ENCODE data around the gene TNRC6A. TPM values are rescaled to one million over a fixed set of nuclear protein-coding genes. Genes with fewer than 3 reads are reported as not detected.
A peak's percentile ranks its signal among the peaks of the same experiment; 100 is the strongest.
"Not testable (repeated sequence)": the region's sequence is repeated elsewhere in the genome, so short reads cannot be mapped to it uniquely, and the experiment has no call there.

Gene TNRC6A
- total RNA-seq, 2 donors from 2014 or later: 44.2 to 82.4 TPM

- Mint-ChIP-seq H3K4me1 (ENCODE audit: low read depth in 2 of 2) (no peaks in the 10 kb centered on the region), H3K9me3 (no peaks in the 10 kb centered on the region)
- ATAC-seq: no peak
Measured at GRCh38 chr16:24700549-24701392, 28.7 kb upstream of the TNRC6A start.

GRCh38 chr16:24701521-24701951, 27.9 kb upstream of the TNRC6A start:
- ATAC-seq (no peak), DNase-seq (ENCODE audit: low spot score) (no peak)
- Mint-ChIP-seq H3K27me3 (peaks cover 20 to 25% of the 10 kb centered on the region in 2 donors), H3K4me3 (no peak overlapping the region), H3K9me3 (no peaks in the 10 kb centered on the region), H3K27ac (no peak overlapping the region), H3K4me1 (ENCODE audit: low read depth in 2 of 2) (no peaks in the 10 kb centered on the region), H3K36me3 (no peaks in the 10 kb centered on the region)

More at GRCh38 chr16:24700549-24701392, 28.7 kb upstream of the TNRC6A start:
- no peak for DNase-seq (ENCODE audit: low spot score)
- Mint-ChIP-seq H3K4me3 (no peak overlapping the region), H3K27ac (no peak overlapping the region), H3K36me3 (no peaks in the 10 kb centered on the region), H3K27me3 (peaks cover 20 to 25% of the 10 kb centered on the region in 2 donors)

GRCh38 chr16:24707760-24708159, 21.7 kb upstream of the TNRC6A start:
- H3K27ac Mint-ChIP-seq; H3K4me3 Mint-ChIP-seq; DNase-seq (ENCODE audit: low spot score); H3K4me1 Mint-ChIP-seq (ENCODE audit: low read depth in 2 of 2); H3K36me3 Mint-ChIP-seq; H3K9me3 Mint-ChIP-seq; ATAC-seq: not testable (repeated sequence)
- peaks cover 13 to 15% of the 10 kb centered on the region in 2 donors for H3K27me3 Mint-ChIP-seq

GRCh38 chr16:24713379-24713778, 16.1 kb upstream of the TNRC6A start:
- Mint-ChIP-seq H3K4me1 (ENCODE audit: low read depth in 2 of 2) (no peaks in the 10 kb centered on the region), H3K4me3 (no peak overlapping the region), H3K27me3 (peaks cover 10 to 15% of the 10 kb centered on the region in 2 donors), H3K36me3 (no peaks in the 10 kb centered on the region), H3K9me3 (no peaks in the 10 kb centered on the region), H3K27ac (no peak overlapping the region)
- DNase-seq (ENCODE audit: low spot score) (no peak), ATAC-seq (no peak)

- ATAC-seq (no peak), DNase-seq (ENCODE audit: low spot score) (no peak)
- Mint-ChIP-seq H3K27ac (no peak overlapping the region), H3K36me3 (no peaks in the 10 kb centered on the region), H3K27me3 (peaks cover 9 to 10% of the 10 kb centered on the region in 2 donors), H3K4me3 (no peak overlapping the region), H3K9me3 (no peaks in the 10 kb centered on the region), H3K4me1 (ENCODE audit: low read depth in 2 of 2) (no peaks in the 10 kb centered on the region)
Measured at GRCh38 chr16:24717411-24717810, 12.0 kb upstream of the TNRC6A start.

GRCh38 chr16:24718967-24719521, 10.4 kb upstream of the TNRC6A start:
- ATAC-seq: no peak
- Mint-ChIP-seq H3K4me1 (ENCODE audit: low read depth in 2 of 2) (no peaks in the 10 kb centered on the region), H3K27ac (no peak overlapping the region), H3K4me3 (no peak overlapping the region), H3K9me3 (no peaks in the 10 kb centered on the region), H3K36me3 (no peaks in the 10 kb centered on the region), H3K27me3 (peaks cover 9% of the 10 kb centered on the region in 2 donors)
- DNase-seq (ENCODE audit: low spot score): no peak

GRCh38 chr16:24721830-24722238, 7.6 kb upstream of the TNRC6A start:
- ATAC-seq (no peak), DNase-seq (ENCODE audit: low spot score) (no peak)
- H3K36me3 Mint-ChIP-seq: no peaks in the 10 kb centered on the region
- no peak overlapping the region for H3K27ac Mint-ChIP-seq
- H3K9me3 Mint-ChIP-seq: no peaks in the 10 kb centered on the region
- no peak overlapping the region for H3K4me3 Mint-ChIP-seq
- H3K27me3 Mint-ChIP-seq: peaks cover 9 to 10% of the 10 kb centered on the region in 2 donors
- H3K4me1 Mint-ChIP-seq (ENCODE audit: low read depth in 2 of 2): no peaks in the 10 kb centered on the region

- Mint-ChIP-seq H3K27ac (no peak overlapping the region), H3K4me3 (no peak overlapping the region)
Measured at GRCh38 chr16:24723663-24724062, 5.8 kb upstream of the TNRC6A start.

GRCh38 chr16:24728011-24728410, 1.4 kb upstream of the TNRC6A start:
- ATAC-seq (no peak), DNase-seq (ENCODE audit: low spot score) (no peak)
- Mint-ChIP-seq H3K27ac (no peak overlapping the region), H3K36me3 (no peaks in the 10 kb centered on the region), H3K4me1 (ENCODE audit: low read depth in 2 of 2) (peaks cover 22 to 25% of the 10 kb centered on the region in 2 donors), H3K27me3 (peaks cover 0 to 4% of the 10 kb centered on the region in 2 donors), H3K4me3 (peak overlapping the region; percentile 85), H3K9me3 (no peaks in the 10 kb centered on the region)

More at GRCh38 chr16:24723663-24724062, 5.8 kb upstream of the TNRC6A start:
- H3K36me3 Mint-ChIP-seq: no peaks in the 10 kb centered on the region
- H3K9me3 Mint-ChIP-seq: no peaks in the 10 kb centered on the region
- H3K27me3 Mint-ChIP-seq: peaks cover 2 to 7% of the 10 kb centered on the region in 2 donors
- ATAC-seq: no peak
- H3K4me1 Mint-ChIP-seq (ENCODE audit: low read depth in 2 of 2): peaks cover 4% of the 10 kb centered on the region in 2 donors
- no peak for DNase-seq (ENCODE audit: low spot score)

- peaks cover 6% of the 10 kb centered on the region for H3K36me3 Mint-ChIP-seq
- H3K4me1 Mint-ChIP-seq (ENCODE audit: low read depth in 2 of 2): peaks cover 29 to 33% of the 10 kb centered on the region in 2 donors
- ATAC-seq (no peak), DNase-seq (ENCODE audit: low spot score) (no peak)
- H3K9me3 Mint-ChIP-seq: no peaks in the 10 kb centered on the region
- H3K27me3 Mint-ChIP-seq: peaks cover 0 to 4% of the 10 kb centered on the region in 2 donors
- peak overlapping the region; percentile 85 for H3K4me3 Mint-ChIP-seq
- H3K27ac Mint-ChIP-seq: peak overlapping the region; percentile 78 to 90
Measured at GRCh38 chr16:24728891-24729242, 584 bp upstream of the TNRC6A start.

GRCh38 chr16:24729951-24730815, 732 bp downstream of the TNRC6A start:
- H3K36me3 Mint-ChIP-seq: peaks cover 6% of the 10 kb centered on the region
- no peak for DNase-seq (ENCODE audit: low spot score)
- H3K27me3 Mint-ChIP-seq: peaks cover 0 to under 1% of the 10 kb centered on the region in 2 donors
- peak overlapping the region; percentile 86 to 94 for H3K27ac Mint-ChIP-seq
- no peaks in the 10 kb centered on the region for H3K9me3 Mint-ChIP-seq
- H3K4me1 Mint-ChIP-seq (ENCODE audit: low read depth in 2 of 2): peaks cover 34 to 42% of the 10 kb centered on the region in 2 donors
- peak in 1 of 2 donors; percentile 64 for ATAC-seq
- H3K4me3 Mint-ChIP-seq: peak overlapping the region; percentile 93

GRCh38 chr16:24730914-24731313, 1.5 kb downstream of the TNRC6A start:
- no peak for DNase-seq (ENCODE audit: low spot score)
- peaks cover 6% of the 10 kb centered on the region for H3K36me3 Mint-ChIP-seq
- H3K27me3 Mint-ChIP-seq: no peaks in the 10 kb centered on the region
- peak overlapping the region; percentile 86 to 94 for H3K27ac Mint-ChIP-seq
- H3K4me3 Mint-ChIP-seq: peak overlapping the region; percentile 93
- no peak for ATAC-seq
- H3K9me3 Mint-ChIP-seq: no peaks in the 10 kb centered on the region
- H3K4me1 Mint-ChIP-seq (ENCODE audit: low read depth in 2 of 2): peaks cover 34 to 42% of the 10 kb centered on the region in 2 donors

- peaks cover 6% of the 10 kb centered on the region for H3K36me3 Mint-ChIP-seq
- DNase-seq (ENCODE audit: low spot score): no peak
Measured at GRCh38 chr16:24731722-24732419, 2.4 kb downstream of the TNRC6A start.

More at GRCh38 chr16:24731722-24732419, 2.4 kb downstream of the TNRC6A start:
- Mint-ChIP-seq H3K4me3 (peak overlapping the region; percentile 93), H3K27me3 (no peaks in the 10 kb centered on the region), H3K9me3 (no peaks in the 10 kb centered on the region), H3K27ac (peak overlapping the region in 1 of 2 donors; percentile 86), H3K4me1 (ENCODE audit: low read depth in 2 of 2) (peaks cover 40 to 46% of the 10 kb centered on the region in 2 donors)
- ATAC-seq: no peak
